Activated T-cell treated with anti-CD3 and anti-CD28 coated beads, Interleukin-2, amount 50 U/mL, for 72 hours (primary cell): Measurements from ENCODE around the gene TYK2. TPM values are rescaled to one million over a fixed set of nuclear protein-coding genes. Genes with fewer than 3 reads are reported as not detected.

ENCODE experiments used
- ATAC-seq, 2 donors: fragments of 150-1000 bp; cut with Tn5 transposase; replicated peaks in 1 of 2; 2 replicates each; pipeline ENCODE4 v1.10.0; 2021; ENCODE audit warnings: moderate library complexity in 2 of 2, mild to moderate bottlenecking in 1 of 2
- DNase-seq, 2 donors: peaks; one replicate each; pipeline ENCODE4 v3.0.0; 2021 to 2022; ENCODE audit warnings: mixed read lengths in 1 of 2
- H3K27ac Mint-ChIP-seq: one replicate; pipeline ENCODE4 v1.8.0; 2022; ENCODE audit warnings: mild to moderate bottlenecking, moderate library complexity, mixed read lengths
- H3K27me3 Mint-ChIP-seq: one replicate; pipeline ENCODE4 v1.8.0; 2022; ENCODE audit warnings: low read depth, mixed read lengths
- H3K36me3 Mint-ChIP-seq, 2 donors: one replicate each; pipeline ENCODE4 v1.8.0; 2022; ENCODE audit warnings: mixed read lengths in 2 of 2, mild to moderate bottlenecking in 1 of 2; ENCODE audit not compliant: insufficient read depth in 2 of 2
- H3K4me1 Mint-ChIP-seq: one replicate; pipeline ENCODE4 v1.8.0; 2022; ENCODE audit warnings: low read depth, mixed read lengths
- H3K4me3 Mint-ChIP-seq, 2 donors: one replicate each; pipeline ENCODE4 v1.8.0; 2022; ENCODE audit warnings: mild to moderate bottlenecking in 2 of 2, mixed read lengths in 2 of 2, moderate library complexity in 2 of 2
- H3K9me3 Mint-ChIP-seq, 2 donors: one replicate each; pipeline ENCODE4 v1.8.0; 2022; ENCODE audit warnings: mixed read lengths in 2 of 2
- total RNA-seq, 2 donors: library from RNA; stranded (reverse); gene quantifications; one replicate each; pipeline ENCODE4 v1.2.3, GENCODE V29; 2022

TYK2 gene
- total RNA-seq, 2 donors from 2014 or later, result 174 to 222 TPM

DNA sequence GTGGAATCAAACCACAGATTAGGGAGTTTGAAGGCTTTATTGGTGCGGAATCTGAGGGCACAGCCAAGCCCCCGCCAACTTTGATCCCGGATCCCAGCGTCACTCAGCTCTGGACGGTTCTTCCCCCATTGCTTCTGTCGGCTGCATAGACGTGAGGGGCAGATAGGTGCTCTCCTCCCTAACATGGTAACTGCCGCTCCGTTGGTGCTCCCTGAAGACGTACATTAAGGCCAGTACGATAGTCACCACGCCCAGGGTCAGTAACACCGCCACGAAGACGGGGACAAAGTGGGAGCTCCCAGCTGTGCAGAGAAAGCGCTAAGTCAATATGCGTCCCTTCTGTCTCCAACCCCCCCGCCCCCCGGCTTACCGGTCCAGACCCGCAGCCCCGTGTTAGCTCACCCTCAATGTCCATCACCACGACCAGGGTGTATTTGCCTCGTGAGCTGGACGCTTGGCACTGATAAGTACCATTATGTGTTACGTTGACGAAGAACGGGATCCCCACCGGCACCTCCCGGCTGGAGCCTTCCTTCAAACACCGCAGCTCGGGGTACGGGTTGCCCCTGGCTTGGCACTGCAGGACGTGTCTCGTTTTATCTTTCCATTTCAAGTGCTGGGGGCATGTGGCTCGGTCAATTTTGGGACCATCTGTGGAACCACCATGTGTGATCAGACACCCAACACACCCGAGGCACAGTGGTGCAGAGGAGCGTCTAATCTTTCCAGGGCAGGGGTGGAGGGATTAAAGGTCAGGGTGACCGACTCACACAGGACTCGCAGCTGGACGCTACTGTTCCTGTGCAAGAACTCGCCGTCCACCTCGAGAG, 46.4 kb downstream of the TYK2 start:
- Mint-ChIP-seq H3K27ac (peak overlapping the region; percentile 95), H3K4me1 (peaks cover 55% of the 10 kb centered on the region), H3K36me3 (peaks cover 4 to 12% of the 10 kb centered on the region in 2 donors), H3K4me3 (peak overlapping the region; percentile 95), H3K9me3 (no peaks in the 10 kb centered on the region), H3K27me3 (no peaks in the 10 kb centered on the region)
- ATAC-seq (peak; percentile 1 to 9), DNase-seq (no peak)

DNA sequence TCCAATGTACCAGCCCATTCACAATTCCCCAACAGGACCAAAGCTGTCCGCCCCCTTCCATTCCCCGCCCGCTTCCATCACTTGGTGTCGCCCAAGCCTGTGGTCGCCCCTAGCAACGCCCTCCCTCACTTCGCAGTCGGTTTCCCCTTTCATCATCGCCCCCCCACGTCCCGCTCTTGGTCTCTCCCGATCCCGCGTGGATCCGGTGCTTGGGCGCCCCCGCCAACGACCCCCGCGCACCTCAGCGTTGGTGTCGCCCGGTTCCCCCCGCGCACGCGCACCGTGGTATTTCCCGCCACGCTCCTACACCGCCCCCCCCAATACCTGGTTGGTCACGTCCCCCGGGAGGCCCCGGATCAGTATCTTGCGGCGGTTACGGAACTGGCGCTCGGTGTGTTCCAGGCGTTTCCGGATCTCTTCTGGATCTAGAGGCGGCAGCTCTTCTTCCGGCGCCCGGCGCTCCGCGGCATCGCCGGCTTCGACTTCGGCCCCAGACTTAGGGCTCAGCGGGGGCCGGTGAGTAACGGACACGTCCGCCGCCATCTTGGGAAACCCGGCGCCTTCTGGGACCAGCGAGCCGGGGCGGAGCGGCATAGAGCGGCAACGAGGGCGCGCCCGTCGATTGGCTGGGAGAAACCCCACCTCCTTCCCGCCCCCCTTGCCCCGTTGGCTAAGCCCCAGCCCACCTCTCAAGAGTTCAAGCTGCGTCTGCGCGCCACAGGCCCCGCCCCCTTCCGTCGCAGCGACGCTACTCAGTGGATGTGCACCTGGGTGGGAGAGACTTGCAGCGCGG, 47.2 kb downstream of the TYK2 start, which contains the start of gene RAVER1:
RAVER1 (minus strand) TSS at position 565 of the 793 bp plus-strand sequence; CDS start at position 543, 22 bp downstream.
- H3K9me3 Mint-ChIP-seq, result no peaks in the 10 kb centered on the region
- H3K4me1 Mint-ChIP-seq, result peaks cover 47% of the 10 kb centered on the region
- no peaks in the 10 kb centered on the region for H3K27me3 Mint-ChIP-seq
- H3K36me3 Mint-ChIP-seq, result peaks cover 4 to 12% of the 10 kb centered on the region in 2 donors
- H3K4me3 Mint-ChIP-seq, result peak within 1 kb of the TSS; percentile 95
- peak within 1 kb of the TSS; percentile 95 for H3K27ac Mint-ChIP-seq
- ATAC-seq (peak; percentile 96), DNase-seq (peak; percentile 98 to 99)

DNA sequence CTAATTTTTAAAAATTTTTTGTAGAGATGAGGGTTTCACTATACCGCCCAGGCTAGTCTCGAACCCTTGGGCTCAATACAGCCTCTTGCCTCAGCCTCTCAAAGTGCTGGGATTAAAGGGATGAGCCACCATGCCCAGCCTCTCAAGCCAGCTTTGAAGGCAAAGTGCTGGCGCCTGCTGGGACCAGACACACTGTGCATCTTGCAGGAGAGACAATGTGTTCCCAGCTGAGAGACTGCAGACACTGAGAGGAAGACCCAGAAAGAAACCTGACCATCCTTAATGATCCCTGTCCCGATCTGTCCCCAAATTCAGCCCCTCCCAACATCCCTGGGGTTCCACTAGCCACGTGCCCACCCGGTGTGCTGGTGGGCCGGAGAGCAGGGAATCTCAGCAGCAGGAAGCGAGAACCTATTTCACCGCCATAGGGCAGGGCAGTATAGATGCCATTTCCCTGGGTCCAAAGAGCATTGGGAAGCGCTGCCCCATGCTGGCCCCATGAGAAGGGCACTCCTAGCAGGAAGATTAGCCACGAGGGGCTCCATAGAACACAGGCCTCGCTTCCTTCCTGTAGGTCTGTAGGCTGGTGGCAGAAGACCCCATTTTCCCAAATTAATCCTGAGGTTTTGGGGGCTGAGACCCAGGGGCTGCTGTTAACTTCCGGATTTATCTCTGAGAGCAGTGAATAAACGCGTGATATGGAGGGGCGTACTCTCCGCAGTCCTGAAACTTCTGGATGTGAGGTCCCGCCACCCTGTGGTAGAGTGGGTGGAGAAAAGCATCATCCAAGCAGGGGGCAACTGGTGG, 48.0 kb downstream of the TYK2 start:
- H3K36me3 Mint-ChIP-seq, result peaks cover 4 to 12% of the 10 kb centered on the region in 2 donors
- ATAC-seq (no peak), DNase-seq (no peak)
- H3K27me3 Mint-ChIP-seq, result no peaks in the 10 kb centered on the region
- peaks cover 44% of the 10 kb centered on the region for H3K4me1 Mint-ChIP-seq
- H3K27ac Mint-ChIP-seq, result peak overlapping the region; percentile 80
- H3K4me3 Mint-ChIP-seq, result peak overlapping the region; percentile 95
- no peaks in the 10 kb centered on the region for H3K9me3 Mint-ChIP-seq

DNA sequence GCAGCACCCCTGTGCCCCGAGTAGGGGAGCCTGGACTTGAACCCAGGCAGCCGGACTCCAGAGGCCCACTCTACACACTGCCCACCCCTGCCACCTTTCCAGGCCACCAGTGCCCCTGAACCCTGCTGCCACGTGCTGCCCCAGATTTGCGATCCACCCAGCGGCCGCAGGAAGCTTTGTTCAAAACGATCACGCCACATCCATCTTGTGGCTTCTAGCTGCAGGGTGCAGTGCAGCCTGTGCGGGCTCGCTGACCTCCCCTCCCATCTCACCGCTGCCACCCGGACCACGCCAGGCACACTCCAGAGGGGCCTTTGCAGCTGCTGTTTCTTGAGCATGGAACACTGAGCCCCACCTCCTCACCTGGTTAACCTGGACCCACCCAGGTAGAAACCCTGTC, 50.8 kb downstream of the TYK2 start:
- peaks cover 31% of the 10 kb centered on the region for H3K4me1 Mint-ChIP-seq
- ATAC-seq (no peak), DNase-seq (no peak)
- peaks cover 4 to 12% of the 10 kb centered on the region in 2 donors for H3K36me3 Mint-ChIP-seq
- no peak overlapping the region for H3K4me3 Mint-ChIP-seq
- no peaks in the 10 kb centered on the region for H3K27me3 Mint-ChIP-seq
- H3K27ac Mint-ChIP-seq, result no peak overlapping the region
- H3K9me3 Mint-ChIP-seq, result no peaks in the 10 kb centered on the region

DNA sequence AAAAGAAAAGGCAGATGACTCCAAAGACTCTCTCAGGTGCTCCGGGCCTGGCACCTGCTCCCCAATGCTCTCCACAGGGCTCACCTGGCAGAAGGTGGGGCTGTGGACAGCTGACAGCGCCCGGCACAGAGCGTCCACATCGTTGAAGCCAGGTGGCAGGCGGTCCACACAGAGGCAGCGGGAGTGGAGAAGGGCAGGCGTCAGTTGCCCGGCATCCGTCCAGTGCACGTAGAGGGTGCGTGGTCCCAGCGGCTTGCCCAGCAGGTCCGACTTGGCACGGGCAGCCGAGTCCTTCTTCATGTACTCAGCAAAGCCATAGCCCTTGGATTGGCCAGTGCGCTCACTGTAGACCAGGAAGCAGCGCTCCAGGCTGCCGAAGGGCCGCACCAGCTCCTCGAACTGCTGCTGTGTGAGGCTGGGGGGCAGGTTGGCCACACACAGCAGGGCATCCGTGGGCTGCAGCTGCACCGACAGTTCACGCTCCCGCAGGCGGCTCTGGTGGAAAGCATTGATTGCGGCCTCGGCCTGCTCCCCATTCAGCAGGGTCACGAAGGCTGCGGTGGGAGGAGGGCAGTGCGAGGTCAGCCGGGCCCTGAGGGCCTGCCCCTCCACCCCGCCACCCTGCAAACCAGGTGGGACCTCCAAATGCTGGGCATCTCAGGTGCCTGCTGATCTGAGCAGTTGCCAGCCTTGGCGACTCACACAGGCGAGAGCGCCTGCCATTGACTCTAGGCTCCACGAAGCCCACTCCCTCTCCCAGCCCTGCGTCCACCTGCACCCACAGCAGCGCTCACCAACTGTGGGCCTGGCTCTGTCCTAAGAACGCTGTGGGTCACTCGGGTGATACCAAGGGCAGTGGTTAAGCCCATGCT, 51.6 kb downstream of the TYK2 start:
- ATAC-seq (no peak), DNase-seq (no peak)
- H3K4me3 Mint-ChIP-seq, result no peak overlapping the region
- no peaks in the 10 kb centered on the region for H3K9me3 Mint-ChIP-seq
- peaks cover 23% of the 10 kb centered on the region for H3K4me1 Mint-ChIP-seq
- H3K36me3 Mint-ChIP-seq, result peaks cover 4 to 9% of the 10 kb centered on the region in 2 donors
- H3K27ac Mint-ChIP-seq, result no peak overlapping the region
- H3K27me3 Mint-ChIP-seq, result no peaks in the 10 kb centered on the region

DNA sequence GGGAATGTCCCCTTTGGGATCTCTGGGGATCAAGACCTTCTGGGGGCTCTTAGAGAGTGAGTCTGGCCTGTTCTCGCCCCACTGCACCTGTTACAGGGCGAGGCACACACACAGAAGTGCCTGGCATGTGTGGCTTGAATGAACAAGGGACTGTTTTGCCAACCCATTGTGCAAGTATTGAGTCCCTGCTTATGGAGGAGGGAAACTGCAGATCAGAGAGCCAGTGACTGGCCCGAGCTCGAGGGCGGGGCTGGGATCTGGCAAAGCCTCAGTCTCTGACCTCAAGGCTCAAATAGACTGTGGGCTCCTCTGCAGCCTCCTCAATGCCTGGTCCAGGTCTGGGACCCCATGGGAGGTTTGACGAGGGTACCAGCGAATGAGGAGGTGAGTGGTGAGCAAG, 52.6 kb downstream of the TYK2 start:
- peaks cover 17% of the 10 kb centered on the region for H3K4me1 Mint-ChIP-seq
- no peak overlapping the region for H3K27ac Mint-ChIP-seq
- H3K27me3 Mint-ChIP-seq, result no peaks in the 10 kb centered on the region
- no peak overlapping the region for H3K4me3 Mint-ChIP-seq
- DNase-seq (no peak), ATAC-seq (no peak)
- H3K9me3 Mint-ChIP-seq, result no peaks in the 10 kb centered on the region
- H3K36me3 Mint-ChIP-seq, result peaks cover 2 to 5% of the 10 kb centered on the region in 2 donors

DNA sequence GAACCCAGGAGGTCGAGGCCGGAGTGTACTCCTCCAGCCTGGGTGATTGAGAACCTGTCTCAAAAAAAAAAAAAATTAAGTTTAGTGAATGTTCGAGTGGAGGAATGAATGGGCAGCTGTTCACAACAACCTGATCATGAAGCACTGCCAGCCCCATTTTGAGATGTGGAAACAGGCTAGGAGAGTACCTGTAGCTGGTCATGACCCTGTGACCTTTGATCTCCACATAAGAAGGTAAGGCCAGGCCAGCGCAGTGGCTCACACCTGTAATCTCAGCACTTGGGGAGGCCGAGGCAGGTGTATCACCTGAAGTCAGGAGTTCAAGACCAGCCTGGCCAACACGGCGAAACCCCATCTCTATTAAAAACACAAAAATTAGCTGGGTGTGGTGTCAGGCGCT, 54.6 kb downstream of the TYK2 start:
- H3K4me1 Mint-ChIP-seq, result peaks cover 6% of the 10 kb centered on the region
- no peak overlapping the region for H3K4me3 Mint-ChIP-seq
- H3K27me3 Mint-ChIP-seq, result no peaks in the 10 kb centered on the region
- H3K27ac Mint-ChIP-seq, result no peak overlapping the region
- no peak for ATAC-seq
- no peaks in the 10 kb centered on the region for H3K9me3 Mint-ChIP-seq
- H3K36me3 Mint-ChIP-seq, result peaks cover 3 to 8% of the 10 kb centered on the region in 2 donors
- DNase-seq, result no peak

DNA sequence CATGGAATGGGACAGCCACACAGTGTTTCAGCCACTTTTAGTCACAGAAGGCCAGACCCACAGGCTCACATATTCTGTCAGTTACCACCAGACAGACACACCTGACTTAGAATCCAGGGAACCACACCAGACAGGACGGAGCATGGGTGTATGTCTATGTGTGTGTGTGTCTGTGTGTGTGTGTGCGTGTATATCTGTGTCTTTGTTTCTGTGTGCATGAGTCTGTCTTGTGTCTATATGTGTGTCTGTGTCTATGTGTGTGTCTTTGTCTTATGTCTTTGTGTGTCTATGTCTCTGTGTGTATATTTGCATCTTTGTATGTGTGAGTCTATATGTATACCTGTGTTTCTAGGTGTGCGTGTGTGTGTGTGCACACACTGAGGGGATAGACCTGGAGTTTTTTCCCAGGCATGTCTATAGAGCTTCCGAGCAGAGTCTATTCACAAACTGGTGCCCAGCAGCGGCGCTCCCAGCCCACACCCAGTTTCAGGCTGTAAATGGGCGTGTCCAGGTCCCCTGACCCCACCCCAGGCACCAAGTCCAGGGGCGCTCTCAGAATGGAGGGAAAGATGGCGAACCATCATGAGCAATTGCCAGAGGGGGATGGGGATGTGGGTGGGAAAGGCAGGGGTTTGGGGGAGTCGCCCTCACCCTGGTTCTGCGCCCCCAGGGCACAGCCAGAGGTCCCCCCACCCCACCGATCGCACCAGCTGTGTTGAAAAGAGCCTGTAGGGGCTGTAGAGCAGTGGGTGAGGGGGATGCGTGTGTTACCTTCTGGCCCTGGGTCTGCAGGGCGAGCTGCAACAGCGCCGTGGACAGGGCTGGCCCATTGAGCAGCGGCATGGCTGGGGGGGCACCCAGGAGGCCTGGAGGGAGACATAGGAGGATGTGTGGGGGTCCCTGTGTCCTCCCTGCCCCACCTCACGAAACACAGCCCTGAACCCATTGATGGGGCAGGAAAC, 58.2 kb downstream of the TYK2 start:
- H3K36me3 Mint-ChIP-seq, result peaks cover 6 to 7% of the 10 kb centered on the region in 2 donors
- ATAC-seq, result no peak
- H3K4me3 Mint-ChIP-seq, result no peak overlapping the region

DNA sequence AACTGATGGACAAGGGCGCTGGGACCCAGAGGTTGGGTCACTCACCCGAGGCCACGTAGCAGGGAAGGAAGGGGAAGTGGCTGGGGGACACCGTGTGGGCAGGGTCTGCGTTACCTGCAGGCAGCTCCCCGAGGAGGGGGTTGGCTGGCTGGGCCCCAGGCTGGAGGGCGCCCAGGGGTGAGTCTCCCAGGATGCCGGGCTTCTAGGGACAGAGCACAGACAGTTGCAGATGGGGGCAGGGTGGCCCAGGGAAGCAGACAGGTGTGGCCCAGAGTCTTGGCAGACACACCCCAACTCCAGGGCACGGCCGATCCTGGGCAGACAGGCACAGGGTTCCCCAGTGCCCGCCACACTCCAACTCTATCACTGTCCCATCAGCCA, 59.0 kb downstream of the TYK2 start:
- Mint-ChIP-seq H3K9me3 (no peaks in the 10 kb centered on the region), H3K36me3 (peaks cover 6 to 7% of the 10 kb centered on the region in 2 donors), H3K4me3 (no peak overlapping the region), H3K27me3 (no peaks in the 10 kb centered on the region), H3K4me1 (peaks cover 7% of the 10 kb centered on the region), H3K27ac (no peak overlapping the region)
- ATAC-seq, result no peak
- DNase-seq, result no peak

More for the DNA sequence above, 58.2 kb downstream of the TYK2 start:
- Mint-ChIP-seq H3K27ac (no peak overlapping the region), H3K27me3 (no peaks in the 10 kb centered on the region), H3K4me1 (no peaks in the 10 kb centered on the region), H3K9me3 (no peaks in the 10 kb centered on the region)
- no peak for DNase-seq

DNA sequence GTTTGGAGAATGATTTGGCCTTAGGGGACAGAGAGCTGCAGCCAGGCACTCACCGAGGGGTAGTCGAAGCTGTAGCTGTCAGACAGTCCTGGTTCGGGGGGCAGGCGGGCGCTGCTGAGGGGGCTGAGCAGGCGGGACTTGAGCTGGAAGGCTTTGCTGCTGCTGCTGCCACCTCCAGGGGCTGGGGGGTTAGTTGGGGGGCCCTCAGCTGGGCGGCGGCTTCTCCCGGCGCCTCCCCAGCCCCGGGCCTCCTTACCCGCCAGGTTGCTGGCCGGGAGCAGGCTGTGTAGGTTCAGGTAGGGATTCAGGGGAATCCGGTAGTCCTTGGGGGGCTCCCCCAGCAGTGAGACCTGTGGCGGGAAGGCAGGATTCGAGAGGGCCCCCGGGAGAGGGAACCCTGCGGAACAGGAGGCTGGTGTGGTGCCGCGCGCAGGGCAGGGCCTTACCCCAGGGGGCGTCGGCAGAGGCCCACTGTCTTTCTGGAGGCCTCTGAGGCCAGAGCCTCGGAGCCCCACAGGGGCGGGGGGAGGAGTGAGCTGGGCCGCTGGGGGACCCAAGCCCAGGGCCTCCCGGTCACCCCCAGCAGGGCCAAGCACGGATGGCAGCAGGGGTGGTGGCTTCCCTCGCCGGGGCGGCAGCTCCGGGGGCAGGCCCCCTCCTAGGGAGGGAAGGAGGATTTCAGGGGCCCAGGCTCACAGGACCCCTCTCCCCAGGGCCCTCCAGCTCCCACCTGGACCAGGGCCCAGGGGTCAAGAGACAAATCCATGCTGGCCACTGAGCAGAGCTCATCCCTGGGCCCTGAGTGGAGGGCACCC, 59.6 kb downstream of the TYK2 start:
- ATAC-seq, result no peak
- no peaks in the 10 kb centered on the region for H3K9me3 Mint-ChIP-seq
- H3K27me3 Mint-ChIP-seq, result no peaks in the 10 kb centered on the region
- no peak overlapping the region for H3K27ac Mint-ChIP-seq
- peaks cover 6 to 9% of the 10 kb centered on the region in 2 donors for H3K36me3 Mint-ChIP-seq
- H3K4me1 Mint-ChIP-seq, result peaks cover 13% of the 10 kb centered on the region
- DNase-seq, result no peak
- no peak overlapping the region for H3K4me3 Mint-ChIP-seq
